Measurements from ENCODE around the gene CARNS1.

GRCh38 chr11:67416416-67417335, 1.2 kb downstream of the CARNS1 start:
- TF ChIP-seq CTCF (IDR thresholded peaks at IDR 0.05 in 2 of 3, conservative IDR thresholded peaks at IDR 0.05 in 1 of 3; ENCODE audit: control insufficient read depth in 2 of 3, extremely low read depth in 1 of 3, insufficient read depth in 1 of 3, low read depth in 3 of 3, low read length in 3 of 3) (no peak), EZH2 (IDR thresholded peaks at IDR 0.05; ENCODE audit: borderline replicate concordance, control insufficient read depth, low read depth, low read length) (no peak), RAD21 (IDR thresholded peaks at IDR 0.05; ENCODE audit: insufficient read depth, low read depth, low read length) (no peak), MXI1 (IDR thresholded peaks at IDR 0.05; ENCODE audit: low read depth, low read length) (no peak), ZBED1 (IDR thresholded peaks at IDR 0.05; ENCODE audit: borderline replicate concordance) (no peak), CUX1 (IDR thresholded peaks at IDR 0.05; ENCODE audit: insufficient replicate concordance, low read depth, low read length) (no peak)
